KMS-11 (cell line): ENCODE measurements around the gene L1CAM.

Experiments
- H2AFZ ChIP-seq: fragments of 200-600 bp; sonication (generic); 2 replicates; pipeline ENCODE4 v1.6.1; 2016; ENCODE audit warnings: antibody characterized with exemption, mixed run types, low read depth
- H3K27ac ChIP-seq: fragments of 200-600 bp; sonication (generic); 2 replicates; pipeline ENCODE4 v1.6.1; 2016; ENCODE audit warnings: mild to moderate bottlenecking, mixed run types
- H3K27me3 ChIP-seq: fragments of 200-600 bp; sonication (generic); 2 replicates; pipeline ENCODE4 v1.6.1; 2017; ENCODE audit warnings: mild to moderate bottlenecking, low read depth, mixed run types, moderate library complexity; ENCODE audit not compliant: insufficient read depth
- H3K36me3 ChIP-seq: fragments of 200-600 bp; sonication (generic); 2 replicates; pipeline ENCODE4 v1.6.1; 2017; ENCODE audit warnings: mild to moderate bottlenecking, mixed run types; ENCODE audit not compliant: insufficient read depth
- H3K4me1 ChIP-seq: fragments of 200-600 bp; sonication (generic); 2 replicates; pipeline ENCODE4 v1.6.1; 2016; ENCODE audit warnings: mild to moderate bottlenecking, low read depth, mixed run types; ENCODE audit not compliant: poor library complexity, severe bottlenecking
- H3K4me2 ChIP-seq: fragments of 200-600 bp; sonication (generic); 2 replicates; pipeline ENCODE4 v1.7.0; 2016; ENCODE audit warnings: mild to moderate bottlenecking, mixed run types
- H3K4me3 ChIP-seq: fragments of 200-600 bp; sonication (generic); IDR thresholded peaks from 2 replicates; pipeline ENCODE4 v1.6.1; 2017; ENCODE audit warnings: low read depth, low read length, mixed read lengths; ENCODE audit not compliant: insufficient read depth
- H3K79me2 ChIP-seq: fragments of 200-600 bp; sonication (generic); 2 replicates; pipeline ENCODE4 v1.6.1; 2016; ENCODE audit warnings: low read depth, mixed run types; ENCODE audit not compliant: insufficient read depth
- H3K9ac ChIP-seq: fragments of 200-600 bp; sonication (generic); 2 replicates; pipeline ENCODE4 v1.6.1; 2016; ENCODE audit warnings: mild to moderate bottlenecking, mixed run types
- H4K20me1 ChIP-seq: fragments of 200-600 bp; sonication (generic); 2 replicates; pipeline ENCODE4 v1.6.1; 2016; ENCODE audit warnings: mild to moderate bottlenecking, mixed run types; ENCODE audit not compliant: insufficient read depth
- TF ChIP-seq, protein P1 (sequence below): fragments of 200-600 bp; sonication (generic); conservative IDR thresholded peaks from 2 replicates; pipeline ENCODE4 v1.6.1; 2017; ENCODE audit warnings: low read depth, mild to moderate bottlenecking, antibody characterized with exemption, low read length, moderate library complexity, mixed read lengths

L1CAM gene

DNA sequence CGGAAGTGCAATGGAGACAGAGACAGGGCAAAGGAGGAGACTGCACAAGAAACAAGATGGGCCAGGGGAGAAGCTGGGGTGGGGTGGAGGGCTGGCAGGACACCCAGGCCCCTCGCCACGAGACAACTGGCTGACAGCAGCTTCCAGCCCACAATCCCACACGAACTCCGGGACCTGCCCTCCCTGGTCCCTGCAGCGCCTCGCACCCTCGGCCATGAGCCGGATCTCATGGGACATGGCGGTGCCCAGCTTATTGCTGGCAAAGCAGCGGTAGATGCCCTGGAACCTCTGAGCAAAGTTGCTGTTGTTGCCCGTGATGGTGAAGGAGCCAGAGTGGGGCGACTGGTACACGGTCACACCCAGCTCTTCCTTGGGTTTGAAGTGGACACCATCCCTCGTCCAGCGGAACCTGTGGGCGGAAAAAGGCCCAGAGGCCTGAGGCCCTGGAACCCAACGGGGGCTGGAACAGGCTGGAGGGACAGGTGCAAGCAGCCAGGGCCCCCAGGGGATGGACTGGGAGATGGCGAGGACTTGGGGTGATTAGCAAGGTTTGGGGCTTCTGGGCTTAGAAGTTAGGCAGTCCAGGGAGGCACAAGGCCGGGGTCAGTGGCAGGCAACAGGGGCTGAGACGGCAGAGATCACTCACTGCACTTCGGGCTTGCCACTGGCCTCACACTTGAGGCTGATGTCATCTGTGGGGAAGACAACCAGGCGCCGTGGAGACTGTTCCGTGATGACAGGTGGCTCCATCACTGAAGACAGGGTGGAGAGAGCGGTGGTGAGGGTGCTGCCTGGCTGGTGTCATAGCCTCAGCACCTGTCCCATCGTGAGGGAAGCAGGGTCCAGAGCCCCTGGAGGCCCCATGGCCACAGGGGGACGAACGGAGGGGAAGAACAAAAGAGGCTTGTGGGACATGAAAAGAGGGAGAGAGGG, 13.8 kb downstream of the L1CAM start:
- no peak overlapping the region for H3K9ac ChIP-seq
- H3K79me2 ChIP-seq: no peaks in the 10 kb centered on the region
- TF ChIP-seq, protein P1, sequence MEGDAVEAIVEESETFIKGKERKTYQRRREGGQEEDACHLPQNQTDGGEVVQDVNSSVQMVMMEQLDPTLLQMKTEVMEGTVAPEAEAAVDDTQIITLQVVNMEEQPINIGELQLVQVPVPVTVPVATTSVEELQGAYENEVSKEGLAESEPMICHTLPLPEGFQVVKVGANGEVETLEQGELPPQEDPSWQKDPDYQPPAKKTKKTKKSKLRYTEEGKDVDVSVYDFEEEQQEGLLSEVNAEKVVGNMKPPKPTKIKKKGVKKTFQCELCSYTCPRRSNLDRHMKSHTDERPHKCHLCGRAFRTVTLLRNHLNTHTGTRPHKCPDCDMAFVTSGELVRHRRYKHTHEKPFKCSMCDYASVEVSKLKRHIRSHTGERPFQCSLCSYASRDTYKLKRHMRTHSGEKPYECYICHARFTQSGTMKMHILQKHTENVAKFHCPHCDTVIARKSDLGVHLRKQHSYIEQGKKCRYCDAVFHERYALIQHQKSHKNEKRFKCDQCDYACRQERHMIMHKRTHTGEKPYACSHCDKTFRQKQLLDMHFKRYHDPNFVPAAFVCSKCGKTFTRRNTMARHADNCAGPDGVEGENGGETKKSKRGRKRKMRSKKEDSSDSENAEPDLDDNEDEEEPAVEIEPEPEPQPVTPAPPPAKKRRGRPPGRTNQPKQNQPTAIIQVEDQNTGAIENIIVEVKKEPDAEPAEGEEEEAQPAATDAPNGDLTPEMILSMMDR: no peak
- H3K36me3 ChIP-seq: no peaks in the 10 kb centered on the region
- no peak overlapping the region for H3K27ac ChIP-seq
- H4K20me1 ChIP-seq: no peaks in the 10 kb centered on the region
- peaks cover 45% of the 10 kb centered on the region; the same call in 1 of the 2 replicates for H3K27me3 ChIP-seq
- no peak overlapping the region for H2AFZ ChIP-seq
- no peak overlapping the region for H3K4me3 ChIP-seq
- H3K4me1 ChIP-seq: no peaks in the 10 kb centered on the region
- H3K4me2 ChIP-seq: no peak overlapping the region

DNA sequence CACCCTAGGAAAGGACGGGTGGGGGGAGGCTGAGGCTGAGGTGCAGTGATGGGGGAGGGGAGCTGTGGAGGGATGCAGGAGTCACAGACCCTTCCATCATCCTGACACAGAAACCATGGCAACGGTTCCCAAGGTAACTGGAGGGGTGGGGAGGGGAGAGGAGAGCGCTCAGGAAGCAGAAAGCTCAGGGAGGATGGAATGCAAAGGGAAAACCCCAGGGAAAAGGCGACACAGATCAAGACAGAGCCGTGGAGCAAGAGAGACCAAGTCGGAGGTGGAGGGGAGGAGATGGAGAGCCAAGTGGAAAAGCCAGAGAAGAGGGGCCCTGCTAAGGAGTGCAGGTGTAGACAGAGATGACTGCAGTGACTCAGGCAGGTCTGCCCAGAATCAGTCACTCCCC, 14.5 kb downstream of the L1CAM start:
- no peak overlapping the region for H3K27ac ChIP-seq
- no peak overlapping the region for H3K4me2 ChIP-seq
- no peaks in the 10 kb centered on the region for H3K79me2 ChIP-seq
- no peaks in the 10 kb centered on the region for H3K36me3 ChIP-seq
- H3K27me3 ChIP-seq: peaks cover 51% of the 10 kb centered on the region; the same call in 1 of the 2 replicates
- H3K4me1 ChIP-seq: no peaks in the 10 kb centered on the region
- no peak overlapping the region for H3K9ac ChIP-seq
- no peak overlapping the region for H3K4me3 ChIP-seq
- H4K20me1 ChIP-seq: no peaks in the 10 kb centered on the region
- TF ChIP-seq, protein P1: no peak
- no peak overlapping the region for H2AFZ ChIP-seq

DNA sequence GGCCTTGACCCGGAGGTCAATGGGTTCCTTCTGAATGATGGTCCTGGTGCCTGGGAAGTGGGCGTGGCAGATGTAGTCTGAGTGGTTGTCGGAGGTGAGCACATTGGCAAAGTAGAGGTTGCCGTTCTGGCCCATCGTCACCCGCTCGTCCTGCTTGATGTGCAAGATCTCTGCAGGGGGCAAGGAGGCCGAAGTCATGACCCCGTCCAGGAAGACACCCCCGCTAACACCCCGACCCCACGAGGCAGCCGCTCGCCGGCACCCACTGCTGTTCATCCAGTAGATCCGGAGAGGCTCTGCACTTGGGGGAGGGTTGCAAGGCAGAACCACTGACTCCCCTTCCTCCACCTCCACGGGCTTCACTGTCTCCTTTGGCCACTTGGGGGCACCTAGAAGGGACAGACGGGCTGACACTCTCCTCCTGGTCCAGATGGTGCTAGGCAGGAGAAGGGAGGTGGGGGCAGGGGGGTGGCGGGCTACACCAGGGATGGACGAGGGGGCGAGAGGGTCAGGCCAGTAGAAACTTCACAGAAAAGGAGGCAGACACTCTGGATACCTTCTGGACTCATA, 15.1 kb downstream of the L1CAM start:
- TF ChIP-seq, protein P1: no peak
- Histone ChIP-seq H3K4me3 (no peak overlapping the region), H3K27me3 (peaks cover 56% of the 10 kb centered on the region; the same call in 1 of the 2 replicates), H3K4me2 (no peak overlapping the region), H3K9ac (no peak overlapping the region), H3K79me2 (no peaks in the 10 kb centered on the region), H4K20me1 (no peaks in the 10 kb centered on the region), H3K27ac (no peak overlapping the region), H2AFZ (no peak overlapping the region), H3K4me1 (no peaks in the 10 kb centered on the region), H3K36me3 (no peaks in the 10 kb centered on the region)

DNA sequence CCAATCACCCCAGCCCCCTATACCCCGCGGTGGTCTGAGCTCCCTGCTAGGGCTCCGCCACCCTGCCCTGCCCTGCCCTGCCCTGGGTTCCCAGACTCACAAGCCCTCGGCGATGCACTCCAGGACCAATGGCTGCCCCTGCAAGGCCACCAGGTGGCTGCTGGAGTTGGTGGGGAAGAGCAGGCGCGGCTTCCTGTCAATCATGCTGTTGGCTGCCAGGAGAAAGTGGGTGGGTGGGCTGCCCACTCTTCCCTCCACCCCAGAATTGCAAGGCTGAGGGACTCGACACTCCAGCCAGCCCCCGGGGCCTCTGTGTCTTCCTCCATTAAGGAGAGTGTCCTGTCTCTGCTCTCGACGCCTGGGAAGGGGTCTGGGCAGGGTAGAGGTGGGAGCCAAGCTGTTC, 15.7 kb downstream of the L1CAM start:
- Histone ChIP-seq H2AFZ (no peak overlapping the region), H3K4me3 (no peak overlapping the region), H3K4me1 (no peaks in the 10 kb centered on the region), H3K9ac (no peak overlapping the region), H3K27ac (no peak overlapping the region), H3K4me2 (no peak overlapping the region), H3K27me3 (peaks cover 62% of the 10 kb centered on the region; the same call in 1 of the 2 replicates), H3K36me3 (no peaks in the 10 kb centered on the region), H3K79me2 (no peaks in the 10 kb centered on the region), H4K20me1 (no peaks in the 10 kb centered on the region)
- TF ChIP-seq, protein P1: no peak
